HUDEP-2 (cell line): ENCODE data around the gene AXIN1.
"Not testable (repeated sequence)": the region's sequence is repeated elsewhere in the genome, so short reads cannot be mapped to it uniquely, and the experiment has no call there.

ENCODE experiments used
- DNase-seq, 76 experiments: peaks; one replicate each; lab custom pipeline; 2025; ENCODE audit not compliant: unreplicated experiment in 76 of 76; lab: John Stamatoyannopoulos, UW

AXIN1 gene

GRCh38 chr16:359067-359763, 6.7 kb upstream of the AXIN1 start:
- no peak for DNase-seq

GRCh38 chr16:356741-357140, 4.2 kb upstream of the AXIN1 start:
- no peak for DNase-seq

GRCh38 chr16:354971-355461, 2.5 kb upstream of the AXIN1 start:
- peak in 3 of 76 experiments; percentile 6 to 23 (median 21) for DNase-seq

GRCh38 chr16:354291-354881, 1.9 kb upstream of the AXIN1 start:
- no peak for DNase-seq

- DNase-seq, result no peak
Measured at GRCh38 chr16:353404-354290, 1.1 kb upstream of the AXIN1 start.

- peak in 3 of 76 experiments; percentile 15 to 24 (median 18) for DNase-seq
Measured at GRCh38 chr16:351804-352520, 561 bp downstream of the AXIN1 start.

GRCh38 chr16:350203-350602, 2.3 kb downstream of the AXIN1 start:
- DNase-seq, result no peak

- no peak for DNase-seq
Measured at GRCh38 chr16:349211-349610, 3.3 kb downstream of the AXIN1 start.

- not testable (repeated sequence) for DNase-seq
Measured at GRCh38 chr16:348495-348894, 4.0 kb downstream of the AXIN1 start.

GRCh38 chr16:347203-347602, 5.3 kb downstream of the AXIN1 start:
- DNase-seq, result no peak

- DNase-seq, result no peak
Measured at GRCh38 chr16:346587-346986, 5.9 kb downstream of the AXIN1 start.

GRCh38 chr16:345772-346171, 6.8 kb downstream of the AXIN1 start:
- no peak for DNase-seq

GRCh38 chr16:342455-343213, 9.9 kb downstream of the AXIN1 start:
- DNase-seq, result peak in 1 of 76 experiments; percentile 24

- DNase-seq, result not testable (repeated sequence)
Measured at GRCh38 chr16:341974-342336, 10.6 kb downstream of the AXIN1 start.

- DNase-seq, result not testable (repeated sequence)
Measured at GRCh38 chr16:341095-341973, 11.2 kb downstream of the AXIN1 start.

- DNase-seq, result no peak
Measured at GRCh38 chr16:340370-341091, 12.0 kb downstream of the AXIN1 start.

GRCh38 chr16:339680-340079, 12.8 kb downstream of the AXIN1 start:
- DNase-seq, result peak in 2 of 76 experiments; percentile 24

GRCh38 chr16:337975-338575, 14.4 kb downstream of the AXIN1 start:
- no peak for DNase-seq
